Activated T-cell treated with anti-CD3 and anti-CD28 coated beads for 1 hour (primary cell): Measurements from ENCODE around the gene ULK4.
"Not testable (repeated sequence)": the region's sequence is repeated elsewhere in the genome, so short reads cannot be mapped to it uniquely, and the experiment has no call there.

Experiments used
- DNase-seq: peaks from one replicate; pipeline ENCODE4 v3.0.0-alpha.2; 2020; ENCODE audit warnings: low read depth

ULK4 gene

DNA sequence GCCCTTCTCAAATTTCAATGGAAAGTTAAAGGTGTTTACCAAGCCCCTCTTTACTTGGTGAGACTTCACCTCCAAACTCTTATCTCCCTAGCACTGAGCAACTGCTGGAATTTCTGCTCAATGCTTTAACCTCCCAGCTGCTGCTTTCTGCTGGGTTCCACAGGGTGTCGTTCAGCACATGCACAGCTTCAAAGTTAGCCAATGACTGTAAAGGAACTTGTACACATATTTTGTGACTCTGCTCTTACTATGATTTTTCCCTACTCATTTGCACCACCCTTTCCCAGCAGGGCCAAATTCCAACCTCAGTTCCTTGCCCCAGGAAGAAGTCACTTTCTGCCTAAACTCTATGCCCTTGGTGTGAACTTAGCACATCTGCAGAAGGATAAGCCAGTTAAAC is 89.7 kb downstream of the ULK4 start:
- DNase-seq = no peak

GRCh38 chr3:41867533-41867932 is 94.4 kb downstream of the ULK4 start:
- DNase-seq = no peak

DNA sequence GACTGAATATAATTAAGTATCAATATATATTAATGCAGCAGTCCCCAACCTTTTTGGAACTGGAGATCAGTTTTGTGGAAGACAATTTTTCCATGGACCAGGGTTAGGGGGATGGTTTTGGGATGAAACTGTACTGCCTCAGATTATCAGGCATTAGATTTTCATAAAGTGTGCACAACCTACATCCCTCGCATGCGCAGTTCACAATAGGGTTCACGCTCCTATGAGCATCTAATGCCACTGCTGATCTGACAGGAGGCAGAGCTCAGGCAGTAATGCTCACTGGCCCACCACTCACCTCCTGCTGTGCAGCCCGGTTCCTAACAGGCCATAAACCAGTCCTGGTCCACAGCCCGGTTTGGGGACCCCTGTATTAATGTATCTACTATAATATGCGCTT is 95.6 kb downstream of the ULK4 start:
- no peak for DNase-seq

DNA sequence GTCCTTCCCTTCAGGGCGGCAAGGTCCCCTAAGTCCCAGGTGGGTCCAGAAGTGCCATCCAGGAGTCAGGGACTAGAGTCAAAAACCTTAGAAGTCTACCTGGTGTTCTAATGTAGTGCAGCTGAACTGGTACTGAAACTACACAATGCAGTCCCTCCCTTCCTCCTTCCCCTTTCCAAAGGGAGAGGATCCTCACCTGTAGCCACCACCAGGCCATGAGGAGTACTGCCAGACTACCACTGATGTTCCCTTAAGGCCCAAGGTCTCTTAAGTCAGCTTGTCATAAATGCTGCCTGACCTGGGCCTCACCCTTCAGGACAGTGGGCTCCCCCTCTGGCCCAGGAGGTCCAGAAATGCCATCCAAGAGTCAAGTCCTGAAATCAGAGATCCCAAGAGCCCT is 98.9 kb downstream of the ULK4 start:
- DNase-seq = no peak

- not testable (repeated sequence) for DNase-seq
Observed at GRCh38 chr3:41860489-41860888, 101.4 kb downstream of the ULK4 start.

DNA sequence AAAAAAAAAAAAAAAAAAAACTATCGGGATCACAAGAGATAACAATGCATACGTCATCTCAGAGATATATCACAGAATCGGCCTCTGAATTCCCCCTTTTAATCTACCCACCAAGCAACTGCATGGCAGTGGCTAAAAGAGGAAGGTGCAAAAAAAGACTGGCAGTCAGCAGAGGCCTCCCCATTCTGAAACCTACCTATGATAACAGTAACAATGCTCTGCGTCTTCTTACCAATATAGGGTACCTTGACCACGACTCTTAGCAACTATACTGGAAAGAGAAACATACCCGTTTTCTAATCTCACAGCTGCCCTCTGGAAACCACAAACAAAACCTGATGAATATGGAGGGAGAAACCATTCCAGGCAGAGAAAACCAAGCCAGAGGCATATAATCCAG is 106.9 kb downstream of the ULK4 start:
- DNase-seq = no peak

DNA sequence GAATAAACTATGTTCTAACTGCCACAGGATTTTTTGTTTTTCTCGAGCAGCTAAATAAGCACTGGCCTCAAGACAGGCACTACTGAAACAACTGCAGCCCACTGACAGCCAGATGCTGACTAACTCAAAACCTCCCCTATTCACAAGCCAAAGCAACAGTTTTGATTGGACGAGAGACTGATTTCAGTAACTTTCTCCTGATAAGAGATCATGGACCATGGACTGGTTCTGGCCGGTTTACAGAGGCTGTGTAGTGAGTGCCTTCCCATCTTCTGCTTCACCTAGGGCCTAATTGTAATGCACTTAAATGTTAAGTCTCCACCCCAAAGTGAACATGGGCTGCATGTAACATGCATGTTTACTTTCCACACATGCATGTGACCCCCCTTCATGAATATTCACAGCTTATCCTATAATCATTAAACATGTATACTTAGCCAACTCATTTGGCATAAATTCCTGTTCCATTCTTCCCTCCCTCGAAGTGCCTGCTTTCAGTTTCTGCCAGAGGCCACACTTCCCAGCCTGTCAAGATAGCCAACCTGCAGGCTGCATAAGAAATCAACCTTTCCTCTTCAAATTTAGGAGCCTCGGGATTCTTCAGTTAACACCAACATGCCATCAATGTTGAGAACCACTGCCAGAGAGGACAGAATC is 108.2 kb downstream of the ULK4 start:
- DNase-seq = no peak

- DNase-seq = no peak
Observed at GRCh38 chr3:41848753-41849574, 112.9 kb downstream of the ULK4 start.

DNA sequence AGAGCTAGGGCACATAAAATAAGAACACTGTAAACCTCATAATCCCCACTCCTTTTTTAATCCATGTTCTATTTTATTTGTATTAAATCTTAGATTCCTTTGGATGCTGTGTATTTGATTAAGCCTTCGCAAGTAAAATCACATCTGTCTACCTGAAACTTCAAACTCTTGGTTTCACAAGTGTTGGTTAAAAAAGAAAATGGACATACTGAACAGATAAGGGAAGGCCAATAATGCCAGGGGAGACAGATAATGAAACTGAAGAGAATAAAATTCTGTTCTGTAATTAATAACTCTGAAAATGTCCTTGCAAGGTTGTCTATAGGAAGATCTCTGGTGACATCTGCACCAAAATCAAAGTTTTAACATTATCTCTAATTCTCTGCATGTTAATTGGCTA is 114.2 kb downstream of the ULK4 start:
- DNase-seq = no peak

GRCh38 chr3:41846850-41847249 is 115.1 kb downstream of the ULK4 start:
- DNase-seq = no peak

DNA sequence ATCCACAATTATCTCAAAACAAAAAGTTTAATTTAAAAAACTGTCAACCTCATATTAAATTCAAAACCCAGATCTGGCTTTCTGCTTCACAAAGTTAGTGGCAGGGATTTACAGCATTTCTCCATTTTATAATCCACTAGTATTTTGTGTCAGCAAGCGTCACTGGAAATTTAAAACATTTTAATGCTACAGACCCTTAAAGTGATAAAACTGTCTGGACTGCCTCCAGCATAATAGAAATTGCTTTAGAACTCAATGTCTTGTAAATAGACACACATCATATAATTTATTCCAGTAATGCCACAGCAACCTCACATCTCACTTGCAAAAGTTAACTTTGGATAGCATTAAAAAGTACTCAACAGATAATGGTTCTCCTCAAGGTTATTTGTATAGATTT is 116.1 kb downstream of the ULK4 start:
- no peak for DNase-seq

- DNase-seq = not testable (repeated sequence)
Observed at GRCh38 chr3:41844256-41844655, 117.6 kb downstream of the ULK4 start.

- not testable (repeated sequence) for DNase-seq
Observed at GRCh38 chr3:41840936-41841668, 120.8 kb downstream of the ULK4 start.

DNA sequence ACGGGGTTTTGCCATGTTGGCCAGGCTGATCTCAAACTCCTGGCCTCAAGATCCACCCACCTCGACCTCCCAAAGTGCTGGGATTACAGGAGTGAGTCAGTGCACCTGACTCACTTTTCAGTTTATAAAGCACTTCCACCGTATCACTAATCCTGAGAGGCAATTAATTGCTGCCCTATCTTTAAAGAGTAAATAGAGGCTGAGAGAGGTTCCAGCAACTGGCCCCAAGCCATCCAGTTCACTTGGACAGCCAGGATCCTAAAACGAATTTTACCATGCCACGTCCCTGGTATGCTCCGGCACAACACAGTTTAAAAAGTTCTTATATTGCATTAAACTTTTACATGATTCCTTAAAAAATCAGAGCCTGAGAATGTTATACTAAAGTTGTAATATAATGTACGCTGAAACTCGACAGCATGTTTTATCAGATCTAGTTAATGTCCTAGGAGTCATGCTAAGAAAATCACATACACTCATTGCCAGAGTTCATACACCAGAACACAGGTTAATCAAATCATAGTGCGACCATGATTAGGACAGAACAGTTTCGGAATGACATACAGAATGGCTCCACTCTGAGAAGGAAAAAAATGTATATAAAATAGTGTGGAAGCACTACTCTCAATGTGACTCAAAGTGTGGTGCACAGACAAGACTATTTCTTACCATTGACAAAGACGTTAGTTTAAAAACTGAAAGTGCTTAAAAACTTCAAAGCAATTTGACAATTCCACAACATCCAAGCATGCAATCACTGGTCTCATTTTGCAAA is 125.4 kb downstream of the ULK4 start:
- no peak for DNase-seq

- no peak for DNase-seq
Observed at GRCh38 chr3:41833628-41834027, 128.3 kb downstream of the ULK4 start.

DNA sequence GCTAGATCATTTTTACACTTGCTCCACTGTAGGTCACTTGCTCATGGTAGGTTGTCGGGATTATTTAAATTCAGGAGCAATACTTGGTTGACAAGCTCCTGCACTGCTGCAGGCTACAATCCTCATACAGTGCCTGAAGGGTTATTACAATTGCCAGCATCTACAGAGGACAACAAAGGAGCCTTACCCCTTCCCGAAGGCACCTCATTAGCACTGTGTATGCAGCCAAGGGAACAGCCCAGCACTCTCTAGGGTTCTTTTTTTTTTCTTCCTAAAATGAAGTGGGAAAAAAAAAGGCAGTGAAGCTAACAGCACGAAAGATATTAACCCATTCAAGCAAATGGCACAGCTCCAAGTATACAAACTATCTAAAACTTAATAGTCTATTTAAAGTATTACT is 142.7 kb downstream of the ULK4 start:
- DNase-seq = no peak

GRCh38 chr3:41808618-41809017 is 153.3 kb downstream of the ULK4 start:
- no peak for DNase-seq

DNA sequence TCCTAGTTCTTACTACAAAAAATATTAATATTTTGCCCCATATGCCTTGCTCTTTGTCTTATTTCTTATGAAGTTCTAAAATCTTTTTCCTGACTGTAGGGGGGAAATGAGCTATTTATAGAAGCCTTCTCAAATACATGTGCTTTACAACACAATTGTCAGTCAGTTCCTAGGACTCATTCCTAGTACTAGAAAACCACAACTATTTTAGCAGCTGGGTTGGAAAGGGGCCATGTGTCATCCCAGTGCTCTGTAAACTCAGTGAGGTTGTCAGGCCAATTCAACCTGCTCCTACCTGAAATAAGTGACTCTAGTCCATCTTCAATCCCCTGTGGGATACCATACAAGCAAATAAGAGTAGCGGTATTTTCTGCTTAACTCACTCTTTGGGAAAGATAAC is 153.8 kb downstream of the ULK4 start:
- DNase-seq = no peak

GRCh38 chr3:41794748-41795589 is 166.9 kb downstream of the ULK4 start:
- DNase-seq = no peak

GRCh38 chr3:41792806-41793205 is 169.1 kb downstream of the ULK4 start:
- no peak for DNase-seq

- no peak for DNase-seq
Observed at GRCh38 chr3:41769106-41769505, 192.8 kb downstream of the ULK4 start.
